Esophagus (tissue), 2 donors: ENCODE data around the gene LHFPL5. TPM values are rescaled to one million over a fixed set of nuclear protein-coding genes. Genes with fewer than 3 reads are reported as not detected.

Source experiments
- H3K27ac ChIP-seq, 2 donors: one replicate each; pipeline ENCODE4 v1.5.1; 2013; ENCODE audit warnings: low read depth in 2 of 2, mild to moderate bottlenecking in 2 of 2, inconsistent platforms in 1 of 2, low read length in 1 of 2, moderate library complexity in 1 of 2
- H3K27me3 ChIP-seq, 2 donors: one replicate each; pipeline ENCODE4 v1.6.1; 2013; ENCODE audit warnings: low read length in 2 of 2, control low read depth in 1 of 2, mild to moderate bottlenecking in 1 of 2; ENCODE audit not compliant: insufficient read depth in 2 of 2, control insufficient read depth in 1 of 2
- H3K36me3 ChIP-seq, 2 donors: one replicate each; pipeline ENCODE4 v1.6.1; 2013; ENCODE audit warnings: low read length in 1 of 2; ENCODE audit not compliant: control insufficient read depth in 2 of 2, insufficient read depth in 2 of 2
- H3K4me1 ChIP-seq, 2 donors: one replicate each; pipeline ENCODE4 v1.6.1; 2013; ENCODE audit warnings: low read length in 1 of 2; ENCODE audit not compliant: control insufficient read depth in 2 of 2, insufficient read depth in 2 of 2
- H3K4me3 ChIP-seq, 2 donors: one replicate each; pipeline ENCODE4 v1.5.1; 2013; ENCODE audit warnings: low read length in 2 of 2, mild to moderate bottlenecking in 2 of 2, low read depth in 1 of 2, moderate library complexity in 1 of 2
- H3K9me3 ChIP-seq, 2 donors: one replicate each; pipeline ENCODE4 v1.6.1; 2013; ENCODE audit warnings: mild to moderate bottlenecking in 2 of 2, low read depth in 1 of 2, low read length in 1 of 2, moderate library complexity in 1 of 2; ENCODE audit not compliant: control insufficient read depth in 2 of 2, insufficient read depth in 1 of 2
- WGBS, 2 donors: extraction: QIAGEN DNeasy Blood & Tissue Kit; methylation state at CpG; one replicate each; pipeline ENCODE4 v1.1.7; 2013; 5-methylcytosine and 5-hydroxymethylcytosine counted together
- polyA plus RNA-seq, 2 donors: library from polyadenylated mRNA; stranded (reverse); fragments of 200-250 nt; gene quantifications; one replicate each; pipeline ENCODE4 v1.2.3, GENCODE V29; 2013
- donor health status: healthy with polysubstance abuse.
- donor health status: Bipolar disorder and iron deficiency.

LHFPL5 gene
- polyA plus RNA-seq, 2 donors = not detected

GRCh38 chr6:35809809-35810208 is 4.7 kb downstream of the LHFPL5 start:
- WGBS, 2 donors = 82 to 84% methylated on average over 5 of the region's 5 CpGs
- Histone ChIP-seq H3K36me3 (no peaks in the 10 kb centered on the region), H3K27ac (no peak overlapping the region), H3K27me3 (no peaks in the 10 kb centered on the region), H3K4me1 (peaks cover 4 to 11% of the 10 kb centered on the region in 2 donors), H3K9me3 (no peaks in the 10 kb centered on the region), H3K4me3 (no peak overlapping the region)

- H3K4me1 ChIP-seq = peaks cover 4% of the 10 kb centered on the region in 2 donors
- peak overlapping the region; percentile 36 to 76 for H3K27ac ChIP-seq
- H3K9me3 ChIP-seq = no peaks in the 10 kb centered on the region
- no peak overlapping the region for H3K4me3 ChIP-seq
- no peaks in the 10 kb centered on the region for H3K36me3 ChIP-seq
- H3K27me3 ChIP-seq = no peaks in the 10 kb centered on the region
- 52 to 58% methylated on average over 14 of the region's 14 CpGs for WGBS, 2 donors
Observed at GRCh38 chr6:35810971-35811698, 6.0 kb downstream of the LHFPL5 start.

GRCh38 chr6:35811699-35811995 is 6.5 kb downstream of the LHFPL5 start:
- no peak overlapping the region for H3K4me3 ChIP-seq
- 76 to 79% methylated on average over 6 of the region's 6 CpGs for WGBS, 2 donors
- H3K27ac ChIP-seq = peak overlapping the region; percentile 36 to 76
- H3K4me1 ChIP-seq = peaks cover 4% of the 10 kb centered on the region in 2 donors
- no peaks in the 10 kb centered on the region for H3K9me3 ChIP-seq
- no peaks in the 10 kb centered on the region for H3K27me3 ChIP-seq
- no peaks in the 10 kb centered on the region for H3K36me3 ChIP-seq

DNA sequence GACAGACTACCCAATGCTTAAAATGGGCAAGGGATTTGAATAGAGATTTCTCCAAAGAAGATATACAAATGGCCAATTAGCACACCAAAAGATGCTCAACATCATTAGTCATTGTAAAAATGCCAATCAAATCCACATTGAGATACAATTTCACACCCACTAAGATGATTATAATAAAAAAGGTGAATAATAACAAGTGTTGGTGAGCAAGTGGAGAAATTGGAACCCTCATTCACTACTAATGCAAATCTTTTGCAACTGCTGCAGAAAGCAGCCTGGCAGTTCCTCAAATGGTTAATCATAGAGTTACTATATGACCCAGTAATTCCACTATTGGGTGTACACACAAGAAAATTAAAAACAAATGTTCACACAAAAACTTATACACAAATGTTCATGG is 12.4 kb downstream of the LHFPL5 start:
- Histone ChIP-seq H3K27me3 (peaks cover 0 to 3% of the 10 kb centered on the region in 2 donors), H3K4me1 (no peaks in the 10 kb centered on the region), H3K9me3 (no peaks in the 10 kb centered on the region), H3K27ac (no peak overlapping the region), H3K36me3 (no peaks in the 10 kb centered on the region), H3K4me3 (no peak overlapping the region)

DNA sequence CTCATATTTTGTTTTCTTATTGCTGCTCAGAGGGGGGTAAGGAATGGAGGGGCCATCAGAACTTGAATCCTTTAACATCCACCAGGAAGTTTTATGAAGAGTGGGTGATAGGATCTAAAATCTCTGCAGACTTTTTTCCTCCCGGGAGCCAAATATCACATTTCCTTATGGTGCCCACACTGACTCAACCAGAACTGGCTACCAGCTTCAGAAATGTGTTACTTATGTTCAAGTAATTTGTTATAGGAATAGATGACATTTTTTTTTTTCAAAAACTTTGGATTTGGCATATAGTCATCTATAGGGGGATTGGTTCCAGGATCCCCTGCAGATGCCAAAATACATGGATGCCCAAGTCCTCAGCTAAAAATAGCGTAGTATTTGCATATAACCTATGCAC is 18.4 kb downstream of the LHFPL5 start:
- Histone ChIP-seq H3K36me3 (no peaks in the 10 kb centered on the region), H3K27me3 (peaks cover 0 to 3% of the 10 kb centered on the region in 2 donors), H3K27ac (no peak overlapping the region), H3K4me1 (no peaks in the 10 kb centered on the region), H3K4me3 (no peak overlapping the region), H3K9me3 (no peaks in the 10 kb centered on the region)
- 90% methylated on average over 2 of the region's 2 CpGs for WGBS, 2 donors

DNA sequence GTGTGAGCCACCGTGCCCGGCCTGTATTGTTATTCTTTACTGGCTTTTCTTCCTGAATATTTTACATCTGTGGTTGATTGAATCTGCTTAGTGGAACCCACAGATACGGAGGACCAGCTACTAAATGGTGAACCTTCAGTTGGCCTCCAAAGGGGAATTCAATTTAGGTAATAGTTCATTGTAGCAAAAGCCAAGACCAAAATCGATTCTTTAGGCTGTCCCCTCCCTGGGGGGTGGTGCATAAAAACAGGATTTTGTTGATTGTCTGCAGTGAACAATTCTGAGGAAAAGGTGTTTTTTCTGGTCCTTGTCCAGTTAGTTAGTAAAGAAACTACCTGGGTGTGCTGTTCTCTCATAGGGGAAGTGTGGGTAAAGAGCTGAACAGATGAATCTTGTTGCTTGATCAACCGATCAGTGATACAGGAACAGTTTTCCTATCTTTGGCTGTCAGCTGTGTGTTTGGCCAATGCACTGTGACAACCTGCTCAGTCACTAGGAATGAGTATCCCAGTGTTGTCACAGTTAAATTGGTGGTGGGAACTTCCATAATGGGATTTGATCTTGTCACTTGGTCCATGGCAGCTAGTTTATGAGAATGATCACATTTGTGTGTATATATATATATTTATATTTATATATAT is 19.5 kb downstream of the LHFPL5 start:
- no peak overlapping the region for H3K4me3 ChIP-seq
- no peaks in the 10 kb centered on the region for H3K4me1 ChIP-seq
- no peak overlapping the region for H3K27ac ChIP-seq
- no peaks in the 10 kb centered on the region for H3K27me3 ChIP-seq
- no peaks in the 10 kb centered on the region for H3K9me3 ChIP-seq
- 81 to 84% methylated on average over 5 of the region's 5 CpGs for WGBS, 2 donors
- no peaks in the 10 kb centered on the region for H3K36me3 ChIP-seq

- H3K27ac ChIP-seq = no peak overlapping the region
- H3K4me3 ChIP-seq = no peak overlapping the region
- H3K4me1 ChIP-seq = no peaks in the 10 kb centered on the region
- H3K9me3 ChIP-seq = no peaks in the 10 kb centered on the region
- 91 to 92% methylated on average over 5 of the region's 5 CpGs for WGBS, 2 donors
- no peaks in the 10 kb centered on the region for H3K27me3 ChIP-seq
- H3K36me3 ChIP-seq = peaks cover 0 to 3% of the 10 kb centered on the region in 2 donors
Observed at GRCh38 chr6:35829306-35829705, 24.2 kb downstream of the LHFPL5 start.

GRCh38 chr6:35831257-35832007 is 26.3 kb downstream of the LHFPL5 start:
- Histone ChIP-seq H3K27me3 (no peaks in the 10 kb centered on the region), H3K36me3 (peaks cover 3 to 4% of the 10 kb centered on the region in 2 donors), H3K4me1 (no peaks in the 10 kb centered on the region), H3K9me3 (no peaks in the 10 kb centered on the region), H3K27ac (no peak overlapping the region), H3K4me3 (no peak overlapping the region)
- WGBS, 2 donors = 92 to 97% methylated on average over 5 of the region's 5 CpGs

- Histone ChIP-seq H3K4me1 (no peaks in the 10 kb centered on the region), H3K27ac (no peak overlapping the region), H3K27me3 (no peaks in the 10 kb centered on the region), H3K9me3 (no peaks in the 10 kb centered on the region), H3K4me3 (no peak overlapping the region), H3K36me3 (peaks cover 4 to 6% of the 10 kb centered on the region in 2 donors)
- WGBS, 2 donors = 90 to 92% methylated on average over 7 of the region's 7 CpGs
Observed at GRCh38 chr6:35833536-35833935, 28.4 kb downstream of the LHFPL5 start.
